NB4 (cell line): Measurements from ENCODE around the gene XRCC5.

Experiments
- DNase-seq: peaks from one replicate; pipeline ENCODE4 v3.0.0; 2010; ENCODE audit warnings: low read depth
- H3K4me3 ChIP-seq: one replicate; pipeline ENCODE4 v1.5.1; 2011; ENCODE audit warnings: mild to moderate bottlenecking, low read depth, low read length, moderate library complexity
- MYC ChIP-seq: IDR thresholded peaks from 2 replicates; pipeline ENCODE4 v1.6.1; 2011; ENCODE audit warnings: low read depth, low read length
- POLR2A ChIP-seq: IDR thresholded peaks from 2 replicates; pipeline ENCODE4 v1.6.1; 2011; ENCODE audit warnings: mild to moderate bottlenecking; ENCODE audit not compliant: insufficient read length; ENCODE audit errors: extremely low read depth
- TF ChIP-seq, protein P1 (sequence below): IDR thresholded peaks from one replicate; pipeline ENCODE4 v1.5.1; 2012; ENCODE audit warnings: low read depth, low read length
- TF ChIP-seq, protein P2 (sequence below): IDR thresholded peaks from 2 replicates; pipeline ENCODE4 v1.6.1; 2011; ENCODE audit warnings: low read depth, low read length

Gene XRCC5

DNA sequence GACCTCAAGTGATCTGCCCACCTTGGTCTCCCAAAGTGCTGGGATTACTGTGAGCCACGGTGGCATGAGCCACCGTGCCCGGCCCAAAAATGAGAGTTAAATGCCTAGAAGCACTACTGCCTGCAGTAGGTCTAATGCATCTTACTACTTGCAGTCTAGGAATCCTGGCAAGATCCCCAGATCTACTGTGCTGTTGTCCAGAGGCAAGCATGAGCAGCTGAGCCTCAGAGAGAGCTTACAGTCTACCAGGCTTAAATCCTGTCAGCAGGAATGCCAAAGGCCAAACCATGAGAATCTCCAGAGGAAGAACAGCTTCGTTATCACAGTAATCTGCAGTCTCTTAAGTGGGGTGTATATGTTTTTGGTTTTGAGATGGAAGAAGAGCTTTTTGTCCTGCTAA is 54.4 kb downstream of the XRCC5 start:
- no peak for TF ChIP-seq POLR2A
- no peak for TF ChIP-seq MYC
- TF ChIP-seq, protein P1, sequence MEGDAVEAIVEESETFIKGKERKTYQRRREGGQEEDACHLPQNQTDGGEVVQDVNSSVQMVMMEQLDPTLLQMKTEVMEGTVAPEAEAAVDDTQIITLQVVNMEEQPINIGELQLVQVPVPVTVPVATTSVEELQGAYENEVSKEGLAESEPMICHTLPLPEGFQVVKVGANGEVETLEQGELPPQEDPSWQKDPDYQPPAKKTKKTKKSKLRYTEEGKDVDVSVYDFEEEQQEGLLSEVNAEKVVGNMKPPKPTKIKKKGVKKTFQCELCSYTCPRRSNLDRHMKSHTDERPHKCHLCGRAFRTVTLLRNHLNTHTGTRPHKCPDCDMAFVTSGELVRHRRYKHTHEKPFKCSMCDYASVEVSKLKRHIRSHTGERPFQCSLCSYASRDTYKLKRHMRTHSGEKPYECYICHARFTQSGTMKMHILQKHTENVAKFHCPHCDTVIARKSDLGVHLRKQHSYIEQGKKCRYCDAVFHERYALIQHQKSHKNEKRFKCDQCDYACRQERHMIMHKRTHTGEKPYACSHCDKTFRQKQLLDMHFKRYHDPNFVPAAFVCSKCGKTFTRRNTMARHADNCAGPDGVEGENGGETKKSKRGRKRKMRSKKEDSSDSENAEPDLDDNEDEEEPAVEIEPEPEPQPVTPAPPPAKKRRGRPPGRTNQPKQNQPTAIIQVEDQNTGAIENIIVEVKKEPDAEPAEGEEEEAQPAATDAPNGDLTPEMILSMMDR = no peak
- TF ChIP-seq, protein P2, sequence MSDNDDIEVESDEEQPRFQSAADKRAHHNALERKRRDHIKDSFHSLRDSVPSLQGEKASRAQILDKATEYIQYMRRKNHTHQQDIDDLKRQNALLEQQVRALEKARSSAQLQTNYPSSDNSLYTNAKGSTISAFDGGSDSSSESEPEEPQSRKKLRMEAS = no peak
- no peak for DNase-seq
- H3K4me3 ChIP-seq = no peak overlapping the region

GRCh38 chr2:216164087-216164486 is 54.9 kb downstream of the XRCC5 start:
- no peak for DNase-seq
- no peak overlapping the region for H3K4me3 ChIP-seq
- TF ChIP-seq, protein P1 = no peak
- TF ChIP-seq MYC (no peak), POLR2A (no peak)
- TF ChIP-seq, protein P2 = no peak

GRCh38 chr2:216164576-216164975 is 55.4 kb downstream of the XRCC5 start:
- no peak overlapping the region for H3K4me3 ChIP-seq
- TF ChIP-seq POLR2A (no peak), MYC (no peak)
- TF ChIP-seq, protein P1 = no peak
- TF ChIP-seq, protein P2 = no peak
- DNase-seq = no peak

DNA sequence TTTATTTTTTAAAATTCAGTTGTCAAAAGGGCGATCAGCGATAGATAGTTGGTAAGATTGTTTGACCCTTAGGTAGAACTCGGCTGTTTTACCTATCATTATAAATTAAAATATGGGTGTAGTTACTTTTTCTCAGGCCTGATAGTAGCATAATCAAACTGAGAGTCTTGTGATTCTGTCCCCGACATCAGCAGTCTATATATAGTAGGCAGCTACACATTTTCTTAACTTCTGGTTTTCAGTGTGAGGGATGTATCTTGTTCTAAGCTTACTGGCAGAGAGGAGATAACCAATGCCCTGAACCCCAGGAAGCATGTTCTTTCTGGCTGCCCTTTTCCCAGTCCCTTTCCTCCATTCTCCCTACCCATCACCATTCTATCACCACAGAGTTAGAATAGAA is 56.6 kb downstream of the XRCC5 start:
- no peak for DNase-seq
- TF ChIP-seq, protein P2 = no peak
- TF ChIP-seq MYC (no peak), POLR2A (no peak)
- TF ChIP-seq, protein P1 = no peak
- no peak overlapping the region for H3K4me3 ChIP-seq

- TF ChIP-seq, protein P1 = no peak
- TF ChIP-seq, protein P2 = no peak
- TF ChIP-seq MYC = no peak
- no peak for TF ChIP-seq POLR2A
- DNase-seq = no peak
- H3K4me3 ChIP-seq = no peak overlapping the region
Observed at GRCh38 chr2:216169087-216169486, 59.9 kb downstream of the XRCC5 start.
